Dermis blood vessel endothelial cell (primary cell): Measurements from ENCODE around the gene KLC3. TPM values are rescaled to one million over a fixed set of nuclear protein-coding genes. Genes with fewer than 3 reads are reported as not detected.
"Not testable (repeated sequence)": the region's sequence is repeated elsewhere in the genome, so short reads cannot be mapped to it uniquely, and the experiment has no call there.

ENCODE experiments used
- DNase-seq: peaks from one replicate; pipeline ENCODE4 v3.0.0; 2010
- total RNA-seq: library from RNA; depleted of rRNA; stranded (reverse); fragments of >200 nt; gene quantifications from 2 replicates; pipeline ENCODE4 v1.2.3, GENCODE V29; 2014

The KLC3 gene
- 0.17 and 0.60 TPM in 2 replicates for total RNA-seq

DNA sequence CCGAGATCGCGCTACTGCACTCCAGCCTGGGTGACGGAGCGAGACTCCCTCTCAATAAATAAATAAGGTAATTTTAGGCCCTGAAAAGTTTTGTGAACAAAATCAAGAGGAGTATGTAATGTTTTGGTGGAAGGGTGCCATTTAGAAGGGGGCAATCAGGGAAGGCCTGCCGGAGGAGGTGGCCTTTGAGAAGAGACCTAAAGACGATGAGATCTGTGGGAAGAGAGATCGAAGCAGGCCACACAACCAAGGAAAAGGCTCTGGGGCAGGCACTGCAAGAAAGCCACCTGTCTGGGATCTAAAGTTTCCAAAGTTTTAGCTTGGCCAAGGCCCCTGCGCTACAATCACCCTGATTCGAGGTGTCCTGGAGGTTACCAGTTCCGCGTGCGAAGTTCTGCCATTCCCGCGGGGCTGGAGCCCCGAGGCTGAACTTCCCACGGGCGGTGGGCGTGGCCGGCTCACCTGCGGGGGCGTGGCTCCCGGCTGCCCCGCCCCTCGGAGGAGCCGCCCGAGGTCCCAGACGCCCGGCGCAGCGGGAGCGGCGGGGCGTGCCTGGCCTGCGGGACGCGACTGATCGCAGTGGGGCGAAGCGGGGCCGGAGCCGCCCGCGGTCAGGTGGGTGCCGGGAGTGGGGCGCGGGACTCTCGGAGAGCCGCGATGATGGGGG is at the start of gene KLC3:
Gene KLC3, plus strand, starts transcription at position 519 of the 667 bp plus-strand sequence. CDS start 4,792 bp downstream, outside the sequence.
- DNase-seq = no peak

- no peak for DNase-seq
Measured at GRCh38 chr19:45291834-45292233, 48.7 kb upstream of the KLC3 start.

- no peak for DNase-seq
Measured at GRCh38 chr19:45293682-45294081, 46.9 kb upstream of the KLC3 start.

DNA sequence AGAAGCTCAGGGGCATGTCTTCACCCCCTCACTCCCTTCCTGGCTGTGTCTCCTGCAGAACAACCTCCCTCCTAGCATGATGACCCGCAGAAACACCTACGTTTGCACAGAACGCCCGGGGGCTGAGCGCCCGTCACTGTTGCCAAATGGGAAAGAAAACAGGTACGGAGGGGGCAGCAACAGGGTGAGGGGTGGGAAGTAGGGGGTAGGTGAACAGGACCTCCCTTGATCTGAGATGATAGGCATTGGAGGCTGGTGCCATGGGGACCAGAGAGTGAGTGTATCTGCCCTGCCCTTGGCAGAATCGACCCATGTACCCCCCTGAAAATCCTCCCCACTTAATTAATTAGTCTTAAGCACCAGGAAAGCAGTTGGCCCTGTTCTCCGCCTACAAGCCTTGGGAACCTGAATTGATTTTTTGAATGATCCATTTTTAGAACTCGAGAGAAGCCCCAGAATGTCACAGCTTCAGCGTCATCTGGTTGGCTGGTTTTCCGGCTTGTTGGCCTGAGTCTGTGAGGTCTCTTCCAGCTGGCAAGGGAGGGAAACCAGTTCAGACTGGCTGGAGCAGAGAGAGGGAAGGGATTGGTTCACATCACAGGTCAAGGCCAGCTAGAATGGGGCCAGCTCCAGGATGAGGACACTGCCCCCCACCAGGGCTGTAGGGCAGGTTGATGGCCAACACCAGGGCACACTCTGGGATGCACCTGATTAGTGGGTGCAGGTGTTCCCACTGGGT is 46.1 kb upstream of the KLC3 start:
- DNase-seq = no peak

DNA sequence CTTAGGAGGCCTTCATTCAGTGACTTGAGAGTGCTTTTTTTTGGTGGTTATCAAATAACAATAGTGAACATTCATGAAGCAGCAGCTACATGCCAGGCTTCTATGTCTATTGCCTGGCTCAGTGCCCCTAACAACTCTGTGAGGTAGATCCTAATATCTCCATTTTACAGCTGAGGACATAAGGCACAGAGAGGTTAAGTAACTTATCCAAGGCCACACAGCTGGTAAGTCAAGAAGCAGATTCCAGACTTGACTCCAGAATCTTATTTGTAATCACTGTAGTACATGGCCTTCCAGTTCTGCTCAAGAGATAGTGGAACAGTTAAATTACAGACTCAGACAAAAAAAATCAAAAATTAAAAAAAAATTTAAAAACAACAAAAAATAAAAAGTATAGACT is 44.7 kb upstream of the KLC3 start:
- no peak for DNase-seq

DNA sequence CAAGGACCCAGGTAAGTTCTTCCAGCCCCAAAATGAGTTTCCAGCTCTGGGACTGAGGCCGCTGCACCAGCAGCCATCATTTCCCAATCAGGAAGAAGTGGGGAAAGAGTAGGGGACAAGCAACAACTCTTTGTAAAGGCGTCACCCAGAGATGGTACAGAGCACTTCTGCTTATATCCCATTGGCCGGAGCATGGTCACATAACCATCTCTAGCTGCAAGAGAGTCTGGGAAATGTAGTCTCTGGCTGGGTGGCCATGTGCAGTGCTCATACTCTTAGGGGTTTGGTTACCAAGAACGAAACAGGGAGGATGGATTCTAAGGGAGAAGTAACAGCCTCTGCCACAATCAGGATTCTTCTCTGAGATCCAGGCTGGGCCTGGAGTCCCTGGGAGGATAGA is 44.2 kb upstream of the KLC3 start:
- DNase-seq = no peak

GRCh38 chr19:45297674-45298073 is 42.9 kb upstream of the KLC3 start:
- no peak for DNase-seq

GRCh38 chr19:45298264-45298663 is 42.3 kb upstream of the KLC3 start:
- no peak for DNase-seq

GRCh38 chr19:45299719-45300118 is 40.8 kb upstream of the KLC3 start:
- no peak for DNase-seq

DNA sequence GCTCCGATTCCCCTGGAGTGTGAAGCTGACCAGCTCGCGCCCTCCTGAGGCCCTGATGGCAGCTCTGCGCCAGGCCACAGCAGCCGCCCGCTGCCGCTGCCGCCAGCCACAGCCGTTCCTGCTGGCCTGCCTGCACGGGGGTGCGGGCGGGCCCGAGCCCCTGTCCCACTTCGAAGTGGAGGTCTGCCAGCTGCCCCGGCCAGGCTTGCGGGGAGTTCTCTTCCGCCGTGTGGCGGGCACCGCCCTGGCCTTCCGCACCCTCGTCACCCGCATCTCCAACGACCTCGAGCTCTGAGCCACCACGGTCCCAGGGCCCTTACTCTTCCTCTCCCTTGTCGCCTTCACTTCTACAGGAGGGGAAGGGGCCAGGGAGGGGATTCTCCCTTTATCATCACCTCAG is 38.1 kb upstream of the KLC3 start:
- no peak for DNase-seq

DNA sequence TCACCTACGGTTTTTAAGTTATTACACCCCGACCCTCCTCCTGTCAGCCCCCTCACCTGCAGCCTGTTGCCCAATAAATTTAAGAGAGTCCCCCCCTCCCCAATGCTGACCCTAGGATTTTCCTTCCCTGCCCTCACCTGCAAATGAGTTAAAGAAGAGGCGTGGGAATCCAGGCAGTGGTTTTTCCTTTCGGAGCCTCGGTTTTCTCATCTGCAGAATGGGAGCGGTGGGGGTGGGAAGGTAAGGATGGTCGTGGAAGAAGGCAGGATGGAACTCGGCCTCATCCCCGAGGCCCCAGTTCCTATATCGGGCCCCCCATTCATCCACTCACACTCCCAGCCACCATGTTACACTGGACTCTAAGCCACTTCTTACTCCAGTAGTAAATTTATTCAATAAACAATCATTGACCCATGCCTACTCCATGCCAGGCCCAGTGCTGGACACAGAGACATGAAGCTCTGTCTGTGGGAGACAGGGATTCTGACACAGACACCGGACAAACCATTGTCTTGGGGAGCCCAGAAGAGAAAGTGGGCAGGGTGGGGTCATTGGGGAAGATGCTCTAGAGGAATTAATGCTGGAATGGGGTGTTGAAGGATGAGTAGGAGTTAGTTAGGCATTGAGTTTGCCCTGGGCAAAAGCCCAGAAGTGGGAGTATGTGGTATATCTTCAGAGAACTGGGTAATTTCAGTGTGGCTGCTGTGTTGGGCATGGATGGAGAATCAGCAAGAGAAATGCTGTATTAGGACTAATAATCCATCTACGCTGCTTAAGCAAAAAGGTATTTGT is 37.1 kb upstream of the KLC3 start:
- no peak for DNase-seq

GRCh38 chr19:45304141-45304926 is 36.2 kb upstream of the KLC3 start:
- no peak for DNase-seq

DNA sequence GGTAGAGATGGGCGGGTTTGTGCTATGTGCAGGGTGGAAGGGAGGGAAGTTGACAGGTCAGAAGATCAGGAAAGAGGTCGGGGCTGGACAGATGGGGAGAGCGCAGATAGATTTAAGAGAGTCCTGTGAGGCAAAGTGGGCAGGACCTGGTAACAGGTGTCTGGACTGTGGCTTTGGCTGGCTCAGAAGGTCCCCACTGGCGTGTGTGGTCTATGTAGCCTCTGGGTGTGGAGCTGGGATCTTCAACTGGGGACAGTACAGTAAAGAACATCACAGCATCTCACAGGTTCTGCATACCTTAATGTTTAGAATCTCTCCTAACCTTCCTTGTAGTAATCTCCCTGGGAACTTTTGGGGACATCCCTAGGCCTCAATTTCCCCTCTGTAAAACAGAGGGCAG is 35.5 kb upstream of the KLC3 start:
- no peak for DNase-seq

GRCh38 chr19:45305421-45305820 is 35.1 kb upstream of the KLC3 start:
- DNase-seq = peak; percentile 33

DNA sequence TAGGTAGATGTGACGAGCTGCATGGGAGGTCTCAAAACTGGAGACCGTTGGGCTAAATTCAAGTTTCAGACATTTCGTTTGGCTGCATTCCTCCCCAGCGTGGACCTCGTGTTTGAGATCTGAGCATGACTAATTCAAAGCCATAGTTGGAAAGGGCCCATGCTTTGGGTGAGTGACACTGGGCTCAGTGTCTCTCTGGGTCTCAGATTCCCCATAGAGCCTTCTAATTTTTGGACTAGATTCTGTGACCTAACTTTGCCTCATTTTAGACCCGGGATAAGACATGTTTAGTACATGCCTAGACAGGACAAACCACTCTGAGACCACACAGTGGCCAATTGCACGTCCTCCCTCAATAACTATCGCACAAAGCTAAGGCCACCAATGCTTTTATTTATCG is 34.5 kb upstream of the KLC3 start:
- no peak for DNase-seq

- DNase-seq = no peak
Measured at GRCh38 chr19:45306518-45307027, 34.0 kb upstream of the KLC3 start.

DNA sequence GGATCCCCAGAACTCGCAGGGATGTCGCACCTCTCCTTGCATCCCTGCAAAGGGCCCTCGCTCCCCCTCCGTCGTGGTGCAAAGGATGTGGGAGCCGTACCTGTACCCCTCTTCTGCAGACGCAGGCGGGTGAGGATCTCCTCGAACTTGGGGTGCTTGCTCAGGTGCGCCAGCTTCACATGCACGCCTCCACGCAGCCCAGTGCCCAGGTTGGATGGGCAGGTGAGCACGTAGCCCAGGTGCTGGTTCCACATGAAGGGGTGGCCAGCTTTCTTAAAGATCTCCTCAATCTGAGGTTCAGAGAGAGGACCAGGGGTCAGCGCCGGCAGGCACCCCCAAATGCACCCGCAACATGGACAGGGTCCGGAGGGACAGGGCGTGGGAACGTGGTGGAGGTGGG is 33.2 kb upstream of the KLC3 start:
- no peak for DNase-seq

DNA sequence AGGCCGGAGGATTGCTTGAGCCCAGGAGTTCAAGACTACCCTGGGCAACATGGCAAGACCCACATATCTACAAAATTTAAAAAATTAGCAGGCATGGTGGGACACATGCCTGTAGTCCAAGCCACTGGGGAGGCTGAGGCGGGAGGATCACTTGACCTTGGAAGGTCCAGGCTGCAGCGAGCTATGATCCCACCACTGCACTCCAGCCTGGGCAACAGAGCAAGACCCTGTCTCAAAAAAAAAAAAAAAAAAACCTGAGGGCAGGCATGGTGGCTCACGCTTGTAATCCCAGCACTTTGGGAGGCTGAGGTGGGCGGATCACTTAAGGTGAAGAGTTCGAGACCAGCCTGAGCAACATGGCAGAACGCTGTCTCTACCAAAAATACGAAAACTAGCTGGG is 31.2 kb upstream of the KLC3 start:
- DNase-seq = not testable (repeated sequence)

DNA sequence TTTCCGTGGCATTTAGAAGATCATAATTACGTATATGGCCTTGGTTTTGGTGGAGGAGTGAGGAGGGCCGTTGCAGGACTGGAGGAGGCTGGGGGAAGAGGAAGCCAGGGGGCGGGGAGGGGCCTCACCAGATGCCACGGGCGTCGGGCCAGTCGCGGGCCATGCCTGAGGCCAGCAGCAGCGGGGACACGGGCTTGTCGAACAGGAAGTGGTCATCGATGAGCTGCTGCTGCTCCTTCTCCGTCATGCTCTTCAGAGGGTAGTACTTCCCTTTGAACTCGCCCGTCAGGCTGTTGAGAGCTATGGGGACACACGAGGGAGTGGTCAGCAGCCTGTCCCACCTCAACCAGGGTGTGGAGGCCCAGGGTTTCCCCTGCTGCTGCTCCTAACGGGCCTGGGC is 28.9 kb upstream of the KLC3 start:
- peak; percentile 12 for DNase-seq

- DNase-seq = not testable (repeated sequence)
Measured at GRCh38 chr19:45312285-45312684, 28.3 kb upstream of the KLC3 start.

DNA sequence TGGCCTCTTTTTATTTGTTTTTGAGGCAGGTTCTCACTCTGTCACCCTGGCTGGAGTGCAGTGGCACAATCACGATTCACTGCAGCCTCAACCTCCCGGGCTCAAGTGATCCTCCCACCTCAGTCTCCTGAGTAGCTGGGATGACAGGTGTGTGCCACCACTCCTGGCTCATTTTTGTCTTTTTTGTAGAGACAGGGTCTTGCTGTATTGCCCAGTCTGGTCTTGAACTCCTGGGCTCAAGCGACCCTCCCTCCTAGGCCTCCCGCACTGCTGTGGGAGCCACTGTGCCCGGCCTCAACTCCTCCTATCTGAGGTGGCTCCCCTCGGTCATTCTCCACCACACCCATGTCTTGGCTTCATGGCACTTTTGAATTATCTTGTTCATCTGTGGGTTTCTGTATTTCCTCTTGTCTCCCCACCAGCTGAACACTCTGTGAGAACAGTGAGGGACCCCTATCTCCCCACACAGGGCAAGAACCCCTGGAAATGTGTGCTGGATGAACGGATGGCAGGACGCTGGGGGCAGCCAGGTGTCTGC is 25.8 kb upstream of the KLC3 start:
- DNase-seq = no peak

GRCh38 chr19:45315304-45315703 is 25.2 kb upstream of the KLC3 start:
- no peak for DNase-seq
